ENCODE results near the gene CCDC181.

DNA sequence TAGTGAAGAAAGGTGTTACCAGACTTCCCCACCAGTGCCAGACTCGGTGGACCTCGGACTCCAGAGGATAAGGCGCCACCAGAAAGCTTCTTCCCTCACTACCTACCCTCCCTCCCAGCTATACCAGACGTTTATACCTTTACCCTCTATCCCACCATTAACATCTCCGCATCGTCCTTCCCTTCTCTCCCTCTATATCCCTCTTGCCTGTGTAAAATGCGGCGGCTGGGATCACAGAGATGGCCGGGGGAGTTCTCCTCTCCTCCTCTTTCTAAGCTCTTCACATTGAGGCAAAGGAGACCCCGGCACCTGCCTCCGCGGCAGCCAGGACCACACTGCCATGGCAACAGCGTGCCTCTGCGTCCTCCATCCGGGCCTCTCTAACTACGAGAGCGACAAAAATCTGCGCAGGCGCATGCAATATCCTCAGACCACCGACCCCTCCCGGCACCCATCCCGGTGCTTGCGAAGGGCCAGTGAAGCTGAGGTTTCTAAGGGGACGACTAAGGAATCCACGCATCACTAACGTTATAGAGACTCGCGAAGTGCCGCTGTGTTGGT, at the start of gene CCDC181:
- no peak for TF ChIP-seq POLR2AphosphoS5 (IDR thresholded peaks at IDR 0.05)
- TF ChIP-seq, protein P1, sequence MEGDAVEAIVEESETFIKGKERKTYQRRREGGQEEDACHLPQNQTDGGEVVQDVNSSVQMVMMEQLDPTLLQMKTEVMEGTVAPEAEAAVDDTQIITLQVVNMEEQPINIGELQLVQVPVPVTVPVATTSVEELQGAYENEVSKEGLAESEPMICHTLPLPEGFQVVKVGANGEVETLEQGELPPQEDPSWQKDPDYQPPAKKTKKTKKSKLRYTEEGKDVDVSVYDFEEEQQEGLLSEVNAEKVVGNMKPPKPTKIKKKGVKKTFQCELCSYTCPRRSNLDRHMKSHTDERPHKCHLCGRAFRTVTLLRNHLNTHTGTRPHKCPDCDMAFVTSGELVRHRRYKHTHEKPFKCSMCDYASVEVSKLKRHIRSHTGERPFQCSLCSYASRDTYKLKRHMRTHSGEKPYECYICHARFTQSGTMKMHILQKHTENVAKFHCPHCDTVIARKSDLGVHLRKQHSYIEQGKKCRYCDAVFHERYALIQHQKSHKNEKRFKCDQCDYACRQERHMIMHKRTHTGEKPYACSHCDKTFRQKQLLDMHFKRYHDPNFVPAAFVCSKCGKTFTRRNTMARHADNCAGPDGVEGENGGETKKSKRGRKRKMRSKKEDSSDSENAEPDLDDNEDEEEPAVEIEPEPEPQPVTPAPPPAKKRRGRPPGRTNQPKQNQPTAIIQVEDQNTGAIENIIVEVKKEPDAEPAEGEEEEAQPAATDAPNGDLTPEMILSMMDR (IDR thresholded peaks at IDR 0.05): no peak
- no peak for TF ChIP-seq POLR2A (IDR thresholded peaks at IDR 0.05)
